ENCODE measurements around the gene CSNK1G1.
"Not testable (repeated sequence)": the region's sequence is repeated elsewhere in the genome, so short reads cannot be mapped to it uniquely, and the experiment has no call there.

The CSNK1G1 gene

GRCh38 chr15:64355944-64356709, at the start of gene CSNK1G1:
TSS of gene CSNK1G1 (minus strand) at chr15:64356173. CDS start at chr15:64300499, 55,674 bp downstream.
- DNase-seq (ENCODE audit: low read depth): peak; percentile 84

GRCh38 chr15:64400583-64400982, 44.6 kb upstream of the CSNK1G1 start:
- DNase-seq (ENCODE audit: low read depth): no peak

- DNase-seq (ENCODE audit: low read depth): no peak
These were observed 42.6 kb upstream of the CSNK1G1 start for GRCh38 chr15:64398575-64398974.

GRCh38 chr15:64396789-64397188, 40.8 kb upstream of the CSNK1G1 start:
- no peak for DNase-seq (ENCODE audit: low read depth)

GRCh38 chr15:64392471-64392870, 36.5 kb upstream of the CSNK1G1 start:
- not testable (repeated sequence) for DNase-seq (ENCODE audit: low read depth)

- no peak for DNase-seq (ENCODE audit: low read depth)
These were observed 33.1 kb upstream of the CSNK1G1 start for GRCh38 chr15:64389036-64389435.

GRCh38 chr15:64387562-64388168, 31.7 kb upstream of the CSNK1G1 start, which contains the start of gene TRIP4:
TSS of gene TRIP4 (plus strand) at chr15:64387836. CDS start at chr15:64387864, 28 bp downstream.
- DNase-seq (ENCODE audit: low read depth): peak; percentile 91

- no peak for DNase-seq (ENCODE audit: low read depth)
These were observed 30.3 kb upstream of the CSNK1G1 start for GRCh38 chr15:64386291-64386690.

- DNase-seq (ENCODE audit: low read depth): no peak
These were observed 27.8 kb upstream of the CSNK1G1 start for GRCh38 chr15:64383760-64384159.

GRCh38 chr15:64381000-64381751, 25.2 kb upstream of the CSNK1G1 start, which contains the start of gene PCLAF:
TSS of gene PCLAF (minus strand) at chr15:64381441. CDS start at chr15:64381371, 70 bp downstream.
- DNase-seq (ENCODE audit: low read depth): peak; percentile 86

- not testable (repeated sequence) for DNase-seq (ENCODE audit: low read depth)
These were observed 24.3 kb upstream of the CSNK1G1 start for GRCh38 chr15:64380130-64380870.

GRCh38 chr15:64379216-64379960, 23.4 kb upstream of the CSNK1G1 start:
- DNase-seq (ENCODE audit: low read depth): no peak

- no peak for DNase-seq (ENCODE audit: low read depth)
These were observed 17.4 kb upstream of the CSNK1G1 start for GRCh38 chr15:64373360-64373759.

- DNase-seq (ENCODE audit: low read depth): not testable (repeated sequence)
These were observed 15.4 kb upstream of the CSNK1G1 start for GRCh38 chr15:64371383-64371782.

GRCh38 chr15:64369078-64369607, 13.2 kb upstream of the CSNK1G1 start:
- no peak for DNase-seq (ENCODE audit: low read depth)

GRCh38 chr15:64361259-64361658, 5.3 kb upstream of the CSNK1G1 start:
- no peak for DNase-seq (ENCODE audit: low read depth)

- no peak for DNase-seq (ENCODE audit: low read depth)
These were observed 702 bp upstream of the CSNK1G1 start for GRCh38 chr15:64356710-64357040.

GRCh38 chr15:64355348-64355943, 527 bp downstream of the CSNK1G1 start:
- DNase-seq (ENCODE audit: low read depth): no peak

GRCh38 chr15:64354688-64355344, 1.2 kb downstream of the CSNK1G1 start:
- DNase-seq (ENCODE audit: low read depth): no peak

- DNase-seq (ENCODE audit: low read depth): no peak
These were observed 4.7 kb downstream of the CSNK1G1 start for GRCh38 chr15:64351265-64351664.
